Keratinocyte (primary cell): ENCODE results near the gene CREB3L2. TPM values are rescaled to one million over a fixed set of nuclear protein-coding genes. Genes with fewer than 3 reads are reported as not detected.

Experiments used
- DNase-seq: peaks from one replicate; pipeline ENCODE4 v3.0.0-alpha.2; 2011; ENCODE audit warnings: low read depth, missing footprints, low spot score
- FAIRE-seq: peaks from 2 replicates; lab custom pipeline; 2011; peaks lifted over from hg19 to GRCh38; lab: Jason Lieb, UNC
- H2AFZ ChIP-seq: 2 replicates; pipeline ENCODE4 v1.6.0; 2012; ENCODE audit warnings: low read length, control low read depth, inconsistent platforms; ENCODE audit not compliant: control insufficient read depth
- H3K27ac ChIP-seq: 2 replicates; pipeline ENCODE4 v1.5.1; 2011; ENCODE audit warnings: low read length; ENCODE audit not compliant: control insufficient read depth, insufficient read depth
- H3K27me3 ChIP-seq: 3 replicates; pipeline ENCODE4 v1.6.0; 2011; ENCODE audit warnings: low read length; ENCODE audit not compliant: control insufficient read depth, insufficient read depth; ENCODE audit errors: extremely low read depth
- H3K36me3 ChIP-seq, 2 experiments: 2 replicates in 1 of 2; 3 replicates in 1 of 2; pipeline ENCODE4 v1.5.1; 2011; ENCODE audit warnings: low read length in 2 of 2, mild to moderate bottlenecking in 1 of 2; ENCODE audit not compliant: control insufficient read depth in 2 of 2, insufficient read depth in 2 of 2; ENCODE audit errors: extremely low read depth in 1 of 2
- H3K4me1 ChIP-seq: 3 replicates; pipeline ENCODE4 v1.5.1; 2011; ENCODE audit warnings: low read length; ENCODE audit not compliant: control insufficient read depth, insufficient read depth; ENCODE audit errors: extremely low read depth
- H3K4me2 ChIP-seq: 3 replicates; pipeline ENCODE4 v1.6.0; 2011; ENCODE audit warnings: low read depth, low read length; ENCODE audit not compliant: control insufficient read depth, insufficient read depth; ENCODE audit errors: extremely low read depth
- H3K4me3 ChIP-seq, 3 experiments: fragments of 200-600 bp in 1 of 3; sonication (generic) in 1 of 3; 2 replicates in 2 of 3; 3 replicates in 1 of 3; pipeline ENCODE4 v1.5.1; 2011 to 2016; ENCODE audit warnings: low read length in 3 of 3, mild to moderate bottlenecking in 3 of 3, control low read depth in 2 of 3, inconsistent platforms in 1 of 3, low read depth in 1 of 3, mixed read lengths in 1 of 3, mixed run types in 1 of 3, moderate library complexity in 1 of 3; ENCODE audit not compliant: control insufficient read depth in 2 of 3, insufficient read depth in 2 of 3; ENCODE audit errors: extremely low read depth in 1 of 3
- H3K79me2 ChIP-seq: 2 replicates; pipeline ENCODE4 v1.6.0; 2012; ENCODE audit warnings: low read length; ENCODE audit not compliant: control insufficient read depth, insufficient read depth
- H3K9ac ChIP-seq: 3 replicates; pipeline ENCODE4 v1.6.0; 2011; ENCODE audit warnings: low read length; ENCODE audit not compliant: control insufficient read depth, insufficient read depth; ENCODE audit errors: extremely low read depth
- H3K9me1 ChIP-seq: 3 replicates; pipeline ENCODE4 v1.6.0; 2011; ENCODE audit warnings: low read length; ENCODE audit not compliant: control insufficient read depth, insufficient read depth; ENCODE audit errors: extremely low read depth
- H3K9me3 ChIP-seq: 2 replicates; pipeline ENCODE4 v1.5.1; 2012; ENCODE audit warnings: low read depth, low read length; ENCODE audit not compliant: control insufficient read depth
- H4K20me1 ChIP-seq: 3 replicates; pipeline ENCODE4 v1.6.0; 2011; ENCODE audit warnings: low read length; ENCODE audit not compliant: control insufficient read depth, insufficient read depth; ENCODE audit errors: extremely low read depth
- EZH2 ChIP-seq: IDR thresholded peaks from one replicate; pipeline ENCODE4 v1.6.1; 2012; ENCODE audit warnings: inconsistent platforms, mild to moderate bottlenecking, low read length, moderate library complexity
- dilution Hi-C: fragments of 300-500 bp; cut with MboI; formaldehyde crosslinking; loops from one replicate; pipeline ENCODE4 v1.7.0; 2020; ENCODE audit warnings: low sequenced_read_pairs; ENCODE audit not compliant: extremely low pct_ligation_motif_present
- polyA plus RNA-seq, 5 experiments: library from polyadenylated mRNA; depleted of rRNA in 3 of 5; stranded (reverse) in 3 of 5; stranded (forward) in 1 of 5; unstranded in 1 of 5; fragments of >200 nt; gene quantifications; 1 replicate in 1 of 5; 2 replicates in 3 of 5; 3 replicates in 1 of 5; pipeline versions ENCODE4 v1.2.1 to v1.2.3, GENCODE V29; 2011 to 2012; ENCODE audit warnings: missing spikeins in 2 of 5, low read depth in 1 of 5, low replicate concordance in 1 of 5
- TF ChIP-seq, protein P1 (sequence below), 3 experiments: IDR thresholded peaks in 1 of 3; conservative IDR thresholded peaks in 1 of 3; optimal IDR thresholded peaks in 1 of 3; 2 replicates in 2 of 3; 3 replicates in 1 of 3; pipeline versions ENCODE3 to v1.5.1; 2011; ENCODE audit warnings: low read length in 3 of 3, mild to moderate bottlenecking in 3 of 3, moderate library complexity in 2 of 3, control low read depth in 1 of 3, inconsistent platforms in 1 of 3; ENCODE audit not compliant: insufficient read depth in 2 of 3; ENCODE audit errors: extremely low read depth in 1 of 3

The CREB3L2 gene
- polyA plus RNA-seq, 1 donor (not counting 4 experiments of a cell fraction or from before 2014, with no cell fraction given) = 12.8 TPM

- Histone ChIP-seq H3K4me1 (no peaks in the 10 kb centered on the region), H3K4me2 (no peak overlapping the region), H3K36me3 (no peaks in the 10 kb centered on the region), H2AFZ (no peak overlapping the region), H4K20me1 (no peaks in the 10 kb centered on the region), H3K9ac (no peak overlapping the region), H3K4me3 (no peak overlapping the region), H3K27ac (no peak overlapping the region), H3K79me2 (no peaks in the 10 kb centered on the region), H3K27me3 (peaks cover 15% of the 10 kb centered on the region), H3K9me1 (no peaks in the 10 kb centered on the region), H3K9me3 (no peaks in the 10 kb centered on the region)
- DNase-seq (no peak), FAIRE-seq (no peak)
- no peak for TF ChIP-seq EZH2
- TF ChIP-seq, protein P1, sequence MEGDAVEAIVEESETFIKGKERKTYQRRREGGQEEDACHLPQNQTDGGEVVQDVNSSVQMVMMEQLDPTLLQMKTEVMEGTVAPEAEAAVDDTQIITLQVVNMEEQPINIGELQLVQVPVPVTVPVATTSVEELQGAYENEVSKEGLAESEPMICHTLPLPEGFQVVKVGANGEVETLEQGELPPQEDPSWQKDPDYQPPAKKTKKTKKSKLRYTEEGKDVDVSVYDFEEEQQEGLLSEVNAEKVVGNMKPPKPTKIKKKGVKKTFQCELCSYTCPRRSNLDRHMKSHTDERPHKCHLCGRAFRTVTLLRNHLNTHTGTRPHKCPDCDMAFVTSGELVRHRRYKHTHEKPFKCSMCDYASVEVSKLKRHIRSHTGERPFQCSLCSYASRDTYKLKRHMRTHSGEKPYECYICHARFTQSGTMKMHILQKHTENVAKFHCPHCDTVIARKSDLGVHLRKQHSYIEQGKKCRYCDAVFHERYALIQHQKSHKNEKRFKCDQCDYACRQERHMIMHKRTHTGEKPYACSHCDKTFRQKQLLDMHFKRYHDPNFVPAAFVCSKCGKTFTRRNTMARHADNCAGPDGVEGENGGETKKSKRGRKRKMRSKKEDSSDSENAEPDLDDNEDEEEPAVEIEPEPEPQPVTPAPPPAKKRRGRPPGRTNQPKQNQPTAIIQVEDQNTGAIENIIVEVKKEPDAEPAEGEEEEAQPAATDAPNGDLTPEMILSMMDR (optimal IDR thresholded peaks at IDR 0.05 in 1 of 3, IDR thresholded peaks at IDR 0.05 in 1 of 3, conservative IDR thresholded peaks at IDR 0.05 in 1 of 3; ENCODE audit: extremely low read depth in 1 of 3, insufficient read depth in 2 of 3, low read length in 3 of 3) = no peak
- dilution Hi-C loops = no loop called here
Observed at GRCh38 chr7:137852108-137852507, 149.8 kb downstream of the CREB3L2 start.

DNA sequence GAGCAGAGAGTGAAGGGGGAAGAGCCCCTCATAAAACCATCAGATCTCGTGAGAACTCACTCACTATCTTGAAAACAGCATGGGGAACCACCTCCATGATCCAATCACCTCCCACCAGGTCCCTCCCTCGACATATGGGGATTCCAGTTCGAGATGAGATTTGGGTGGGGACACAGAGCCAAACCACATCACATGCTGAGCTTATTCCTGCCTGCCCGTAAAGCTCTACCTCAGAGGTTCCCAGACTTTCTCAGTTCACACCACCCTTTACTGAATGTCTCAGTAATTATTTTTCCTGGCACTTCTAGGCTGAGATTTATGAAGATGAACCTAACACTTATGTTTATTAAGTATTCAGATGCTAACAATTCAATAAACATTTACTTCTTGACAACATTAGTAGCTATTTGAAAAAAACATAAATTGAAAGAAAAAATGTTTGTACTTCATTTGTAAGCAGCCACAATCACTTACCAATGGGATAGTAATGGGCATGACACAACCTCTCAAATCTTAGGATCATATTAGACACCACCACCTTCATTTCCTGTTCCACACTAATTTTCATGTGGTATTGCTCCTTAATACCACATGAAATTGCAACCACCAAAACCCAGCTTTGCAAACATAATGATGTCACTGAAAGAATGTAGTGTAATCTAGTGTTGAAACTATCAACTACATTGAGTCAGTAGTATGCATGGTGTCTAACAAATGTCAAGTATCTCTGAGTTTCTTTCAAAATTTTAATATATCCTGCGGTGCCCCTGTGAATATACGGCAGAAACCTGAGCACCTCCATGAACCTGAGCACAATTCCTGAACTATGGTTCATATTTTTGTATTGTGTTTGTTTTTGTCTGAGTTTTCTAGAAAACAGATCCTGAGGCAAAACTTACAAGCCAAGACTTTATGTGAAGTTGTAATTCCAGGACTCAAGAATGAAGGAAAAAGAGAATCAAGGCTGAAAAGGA lies 150.6 kb downstream of the CREB3L2 start:
- no peaks in the 10 kb centered on the region for H4K20me1 ChIP-seq
- H3K27ac ChIP-seq = no peak overlapping the region
- peaks cover 21% of the 10 kb centered on the region for H3K27me3 ChIP-seq
- no peaks in the 10 kb centered on the region for H3K9me3 ChIP-seq
- H3K4me2 ChIP-seq = no peak overlapping the region
- no peak overlapping the region for H2AFZ ChIP-seq
- H3K36me3 ChIP-seq = no peaks in the 10 kb centered on the region
- no peaks in the 10 kb centered on the region for H3K4me1 ChIP-seq
- H3K9ac ChIP-seq = no peak overlapping the region
- no peak for TF ChIP-seq EZH2
- TF ChIP-seq, protein P1 (optimal IDR thresholded peaks at IDR 0.05 in 1 of 3, IDR thresholded peaks at IDR 0.05 in 1 of 3, conservative IDR thresholded peaks at IDR 0.05 in 1 of 3; ENCODE audit: extremely low read depth in 1 of 3, insufficient read depth in 2 of 3, low read length in 3 of 3) = no peak
- H3K4me3 ChIP-seq = no peak overlapping the region
- DNase-seq (no peak), FAIRE-seq (no peak)
- dilution Hi-C loops = no loop called here
- no peaks in the 10 kb centered on the region for H3K79me2 ChIP-seq
- no peaks in the 10 kb centered on the region for H3K9me1 ChIP-seq
